GM21737 (cell line): ENCODE results near the gene LOXHD1.

Experiments
- ATAC-seq: cut with Tn5 transposase; IDR thresholded peaks from one replicate; pipeline ENCODE4 v1.9.1; 2021; ENCODE audit warnings: mild to moderate bottlenecking, moderate library complexity; ENCODE audit not compliant: unreplicated experiment

LOXHD1 gene

DNA sequence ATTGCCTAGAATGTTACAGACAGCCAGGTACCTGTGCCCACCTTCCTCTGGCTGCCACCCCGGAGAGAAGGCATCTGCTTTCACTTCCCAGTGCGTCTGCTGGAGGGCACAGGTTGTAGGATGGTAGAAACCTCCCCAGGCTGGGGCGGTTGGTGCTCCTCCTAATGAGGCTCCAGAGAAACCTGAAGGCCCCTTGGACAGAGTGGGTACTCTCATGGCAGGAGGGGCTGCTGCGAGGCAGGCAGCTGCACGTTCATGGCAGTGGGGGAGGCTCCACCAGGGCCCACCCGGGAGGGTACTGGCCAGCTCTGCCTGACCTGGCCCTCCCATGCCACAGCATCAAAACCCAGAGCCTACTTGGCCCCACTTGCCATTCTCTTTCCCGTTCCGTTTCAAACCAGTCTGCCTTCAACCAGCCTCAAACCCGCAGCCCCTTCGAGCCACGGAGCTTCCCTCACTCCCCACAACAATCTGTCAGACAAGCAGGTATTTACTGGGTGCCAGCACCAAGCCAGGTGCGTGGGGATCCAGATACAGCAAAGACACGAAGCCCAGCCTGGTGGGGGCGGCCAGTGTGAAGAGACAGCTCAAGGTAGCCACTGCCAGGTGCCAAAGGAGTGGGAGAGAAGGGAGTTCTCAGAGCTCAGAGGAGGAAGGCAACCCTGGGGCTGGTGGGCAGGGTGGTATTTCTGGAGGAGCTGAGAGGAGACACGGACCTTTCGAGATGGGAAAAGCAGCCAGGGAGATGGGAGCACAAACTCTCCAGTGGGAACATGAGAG lies 229.6 kb downstream of the LOXHD1 start:
- ATAC-seq, result no peak
